ENCODE data around the gene TNNI3.

TNNI3 gene

GRCh38 chr19:55146078-55146704, 11.3 kb downstream of the TNNI3 start:
- peak; percentile 83 for DNase-seq

GRCh38 chr19:55145232-55145631, 12.3 kb downstream of the TNNI3 start:
- DNase-seq, result peak; percentile 36

DNA sequence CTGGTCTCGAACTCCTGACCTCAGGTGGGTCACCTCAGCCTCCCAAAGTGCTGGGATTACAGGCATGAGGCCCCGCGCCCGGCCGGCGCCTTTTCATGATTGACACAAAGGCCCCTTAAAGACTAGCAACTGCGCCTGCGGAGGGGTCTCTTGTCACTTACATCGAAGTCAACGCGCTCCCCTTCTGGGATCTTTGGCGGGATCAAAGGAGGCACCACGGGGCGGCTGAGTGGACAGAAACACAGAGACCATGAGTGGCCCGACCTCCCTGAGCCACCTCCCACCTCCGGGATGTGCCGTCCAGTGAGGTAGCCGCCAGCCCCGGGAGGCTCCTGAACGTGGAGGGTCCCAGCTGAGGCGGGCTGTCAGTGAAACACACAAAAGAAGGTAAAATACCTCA, 15.8 kb downstream of the TNNI3 start:
- DNase-seq, result no peak

DNA sequence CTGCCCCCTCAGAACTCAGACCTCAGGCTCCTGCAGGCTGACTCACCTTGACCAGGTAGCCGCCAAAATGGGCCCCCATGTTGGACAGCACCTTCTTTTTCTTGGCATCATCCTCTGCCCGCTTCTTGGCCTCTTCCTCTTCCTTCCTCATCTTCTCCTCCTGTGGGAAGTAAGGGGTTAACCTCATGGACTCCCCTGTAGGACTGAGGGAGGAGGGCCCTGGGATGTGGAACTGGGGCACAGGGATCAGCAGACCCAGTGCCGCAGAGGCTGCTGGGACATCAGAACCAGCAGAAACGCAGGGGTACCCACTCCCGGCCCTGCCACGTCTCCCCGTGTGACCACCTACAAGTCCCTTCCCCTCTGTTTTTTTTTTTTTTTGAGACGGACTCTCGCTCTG, 19.6 kb downstream of the TNNI3 start:
- DNase-seq, result no peak

GRCh38 chr19:55136399-55137102, 21.0 kb downstream of the TNNI3 start:
- no peak for DNase-seq

DNA sequence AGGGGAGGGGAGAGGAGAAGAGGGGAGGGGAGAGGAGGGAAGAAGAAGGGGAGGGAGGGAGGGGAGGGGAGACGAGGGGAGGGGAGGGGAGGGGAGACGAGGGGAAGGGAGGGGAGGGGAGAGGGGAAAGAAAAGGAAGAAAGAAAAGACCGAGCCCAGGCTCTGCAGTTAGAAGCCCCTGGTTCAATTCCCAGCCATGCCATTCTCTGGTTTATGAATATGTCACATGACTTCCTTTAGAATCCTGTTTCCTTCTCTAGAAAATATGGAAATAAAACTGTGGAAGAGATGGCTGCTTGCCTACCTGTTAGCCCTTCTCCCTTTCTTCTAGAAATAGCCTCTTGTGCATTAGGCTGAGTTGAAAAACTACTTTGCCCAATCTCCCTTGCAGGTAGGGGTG, 22.8 kb downstream of the TNNI3 start:
- no peak for DNase-seq

DNA sequence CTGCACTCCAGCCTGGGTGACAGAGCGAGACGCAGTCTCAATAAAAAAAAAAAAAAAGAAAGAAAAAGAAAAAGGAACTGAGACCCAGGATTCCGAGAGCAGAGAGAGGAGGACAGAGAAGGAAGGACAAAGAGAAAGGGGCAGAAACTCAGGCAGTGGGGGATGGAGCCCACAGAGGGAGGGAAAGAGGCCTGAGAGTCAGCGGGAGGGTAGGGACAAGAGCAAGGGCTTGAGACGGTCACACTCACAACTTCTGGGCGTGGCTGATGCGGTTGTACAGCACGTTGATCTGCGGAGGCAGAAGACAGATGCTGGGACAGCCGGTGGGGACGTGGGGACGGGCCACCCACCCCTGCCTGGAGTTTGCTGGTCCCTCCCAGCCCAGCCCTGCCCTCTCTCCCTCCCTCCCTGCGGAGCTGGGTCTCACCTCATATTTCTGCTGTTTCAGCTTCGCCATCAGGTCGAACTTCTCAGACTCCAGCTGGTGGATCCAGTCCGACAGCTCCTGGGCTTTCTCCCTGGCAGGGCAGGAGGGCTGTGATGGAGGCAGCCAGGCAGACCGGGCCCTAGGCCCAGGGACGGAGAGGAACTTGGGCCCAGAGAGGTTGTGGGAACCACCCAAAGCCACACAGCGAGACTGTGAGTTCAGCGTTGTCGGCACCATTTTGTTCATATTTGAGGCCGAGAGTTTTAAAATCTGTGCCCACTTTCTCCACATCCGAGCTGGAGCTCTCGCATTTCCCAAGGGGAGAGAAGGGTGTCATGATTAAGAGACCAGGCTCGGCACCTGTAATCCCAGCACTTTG, 23.7 kb downstream of the TNNI3 start:
- DNase-seq, result peak; percentile 53

DNA sequence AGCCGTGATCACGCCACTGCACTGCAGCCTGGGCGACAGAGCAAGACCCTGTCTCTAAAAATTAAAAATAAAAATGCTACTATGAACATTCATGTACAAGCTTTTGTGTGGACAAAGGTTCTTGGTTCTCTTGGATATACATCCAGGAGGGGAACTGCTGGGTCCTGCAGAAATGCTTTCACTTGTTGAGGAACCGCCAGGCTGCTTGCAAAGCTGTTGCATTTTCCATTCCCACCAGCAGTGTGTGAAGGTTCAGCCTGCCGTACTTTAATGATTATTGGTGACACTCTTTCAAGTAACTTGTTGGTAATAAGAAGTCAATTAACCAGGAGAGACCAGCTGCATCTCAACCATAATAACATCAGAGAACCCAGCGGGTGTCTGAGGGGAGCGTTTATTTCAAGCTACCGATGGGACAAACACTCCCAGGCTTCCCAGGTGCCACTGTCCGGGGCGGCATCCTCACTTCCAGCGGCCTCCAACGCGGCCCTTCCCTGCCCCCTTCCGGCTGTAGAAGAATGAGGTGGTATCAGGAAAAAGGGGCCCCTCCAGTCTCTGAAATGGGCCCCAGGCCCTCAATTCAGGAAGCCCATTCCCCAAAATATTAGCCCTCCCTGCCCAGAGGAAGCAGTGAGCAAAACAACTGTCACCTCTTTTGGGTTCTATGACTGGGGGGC, 24.9 kb downstream of the TNNI3 start:
- peak; percentile 43 for DNase-seq

GRCh38 chr19:55131421-55131820, 26.1 kb downstream of the TNNI3 start:
- no peak for DNase-seq

DNA sequence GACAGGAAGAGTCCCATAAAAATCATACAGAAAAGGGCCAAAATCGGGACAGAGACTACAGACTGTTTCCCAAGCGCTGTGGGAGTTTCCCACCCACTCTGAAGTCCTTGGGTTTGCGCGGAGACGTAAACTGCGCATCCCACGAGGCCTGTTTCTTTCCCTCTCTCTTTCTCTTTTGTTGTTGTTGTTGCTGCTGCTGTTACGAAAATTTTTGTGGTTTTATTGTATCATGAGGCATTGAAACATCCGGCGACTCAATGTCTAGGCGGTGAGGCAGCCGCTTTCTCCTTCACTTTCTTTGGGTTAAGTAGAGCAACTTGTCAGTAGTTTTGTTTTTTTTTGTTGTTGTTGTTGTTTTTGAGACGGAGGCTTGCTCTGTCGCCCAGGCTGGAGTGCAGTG, 38.5 kb downstream of the TNNI3 start:
- peak; percentile 50 for DNase-seq

DNA sequence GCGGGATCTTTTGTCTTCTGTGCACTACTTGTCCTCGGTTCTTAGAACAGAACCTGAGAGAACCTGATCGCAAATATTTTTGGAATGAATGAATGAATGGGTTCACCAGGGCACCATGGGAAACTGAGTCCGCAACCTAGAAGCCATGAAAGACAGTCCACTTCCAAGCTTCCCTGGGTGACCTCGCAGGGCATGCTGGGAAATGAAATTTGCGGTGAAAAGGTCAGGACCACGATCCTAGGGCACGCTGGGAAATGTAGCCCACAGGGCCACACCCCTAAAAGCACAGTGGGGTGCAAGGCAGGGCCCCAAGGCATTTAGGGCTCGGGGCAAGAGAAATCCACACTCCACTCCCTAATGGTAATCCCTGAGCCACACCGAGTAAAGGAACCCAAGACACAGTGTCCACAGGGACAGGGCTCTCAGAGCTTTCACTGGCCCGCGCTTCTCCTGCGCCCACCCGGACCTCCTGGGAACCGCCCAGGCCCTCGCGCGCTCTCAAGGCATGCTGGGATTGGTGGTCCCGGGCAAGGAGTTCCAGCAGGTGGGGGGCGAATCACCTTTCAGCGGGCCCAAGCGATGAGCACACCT, 39.0 kb downstream of the TNNI3 start:
- peak; percentile 84 for DNase-seq

GRCh38 chr19:55117663-55118391, 39.7 kb downstream of the TNNI3 start:
- DNase-seq, result peak; percentile 100

- peak; percentile 17 for DNase-seq
Observed at GRCh38 chr19:55116859-55117662, 40.5 kb downstream of the TNNI3 start, which contains the start of gene PPP1R12C. Gene PPP1R12C (minus strand): TSS chr19:55117637. CDS start chr19:55117543, 94 bp downstream.

DNA sequence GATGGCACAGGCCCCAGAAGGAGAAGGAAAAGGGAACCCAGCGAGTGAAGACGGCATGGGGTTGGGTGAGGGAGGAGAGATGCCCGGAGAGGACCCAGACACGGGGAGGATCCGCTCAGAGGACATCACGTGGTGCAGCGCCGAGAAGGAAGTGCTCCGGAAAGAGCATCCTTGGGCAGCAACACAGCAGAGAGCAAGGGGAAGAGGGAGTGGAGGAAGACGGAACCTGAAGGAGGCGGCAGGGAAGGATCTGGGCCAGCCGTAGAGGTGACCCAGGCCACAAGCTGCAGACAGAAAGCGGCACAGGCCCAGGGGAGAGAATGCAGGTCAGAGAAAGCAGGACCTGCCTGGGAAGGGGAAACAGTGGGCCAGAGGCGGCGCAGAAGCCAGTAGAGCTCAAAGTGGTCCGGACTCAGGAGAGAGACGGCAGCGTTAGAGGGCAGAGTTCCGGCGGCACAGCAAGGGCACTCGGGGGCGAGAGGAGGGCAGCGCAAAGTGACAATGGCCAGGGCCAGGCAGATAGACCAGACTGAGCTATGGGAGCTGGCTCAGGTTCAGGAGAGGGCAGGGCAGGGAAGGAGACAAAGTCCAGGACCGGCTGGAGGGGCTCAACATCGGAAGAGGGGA, 41.2 kb downstream of the TNNI3 start:
- DNase-seq, result peak; percentile 81

DNA sequence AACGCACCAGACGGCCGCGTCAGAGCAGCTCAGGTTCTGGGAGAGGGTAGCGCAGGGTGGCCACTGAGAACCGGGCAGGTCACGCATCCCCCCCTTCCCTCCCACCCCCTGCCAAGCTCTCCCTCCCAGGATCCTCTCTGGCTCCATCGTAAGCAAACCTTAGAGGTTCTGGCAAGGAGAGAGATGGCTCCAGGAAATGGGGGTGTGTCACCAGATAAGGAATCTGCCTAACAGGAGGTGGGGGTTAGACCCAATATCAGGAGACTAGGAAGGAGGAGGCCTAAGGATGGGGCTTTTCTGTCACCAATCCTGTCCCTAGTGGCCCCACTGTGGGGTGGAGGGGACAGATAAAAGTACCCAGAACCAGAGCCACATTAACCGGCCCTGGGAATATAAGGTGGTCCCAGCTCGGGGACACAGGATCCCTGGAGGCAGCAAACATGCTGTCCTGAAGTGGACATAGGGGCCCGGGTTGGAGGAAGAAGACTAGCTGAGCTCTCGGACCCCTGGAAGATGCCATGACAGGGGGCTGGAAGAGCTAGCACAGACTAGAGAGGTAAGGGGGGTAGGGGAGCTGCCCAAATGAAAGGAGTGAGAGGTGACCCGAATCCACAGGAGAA, 42.0 kb downstream of the TNNI3 start:
- DNase-seq, result peak; percentile 43

DNA sequence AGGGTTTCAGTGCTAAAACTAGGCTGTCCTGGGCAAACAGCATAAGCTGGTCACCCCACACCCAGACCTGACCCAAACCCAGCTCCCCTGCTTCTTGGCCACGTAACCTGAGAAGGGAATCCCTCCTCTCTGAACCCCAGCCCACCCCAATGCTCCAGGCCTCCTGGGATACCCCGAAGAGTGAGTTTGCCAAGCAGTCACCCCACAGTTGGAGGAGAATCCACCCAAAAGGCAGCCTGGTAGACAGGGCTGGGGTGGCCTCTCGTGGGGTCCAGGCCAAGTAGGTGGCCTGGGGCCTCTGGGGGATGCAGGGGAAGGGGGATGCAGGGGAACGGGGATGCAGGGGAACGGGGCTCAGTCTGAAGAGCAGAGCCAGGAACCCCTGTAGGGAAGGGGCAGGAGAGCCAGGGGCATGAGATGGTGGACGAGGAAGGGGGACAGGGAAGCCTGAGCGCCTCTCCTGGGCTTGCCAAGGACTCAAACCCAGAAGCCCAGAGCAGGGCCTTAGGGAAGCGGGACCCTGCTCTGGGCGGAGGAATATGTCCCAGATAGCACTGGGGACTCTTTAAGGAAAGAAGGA, 42.9 kb downstream of the TNNI3 start:
- DNase-seq, result no peak

DNA sequence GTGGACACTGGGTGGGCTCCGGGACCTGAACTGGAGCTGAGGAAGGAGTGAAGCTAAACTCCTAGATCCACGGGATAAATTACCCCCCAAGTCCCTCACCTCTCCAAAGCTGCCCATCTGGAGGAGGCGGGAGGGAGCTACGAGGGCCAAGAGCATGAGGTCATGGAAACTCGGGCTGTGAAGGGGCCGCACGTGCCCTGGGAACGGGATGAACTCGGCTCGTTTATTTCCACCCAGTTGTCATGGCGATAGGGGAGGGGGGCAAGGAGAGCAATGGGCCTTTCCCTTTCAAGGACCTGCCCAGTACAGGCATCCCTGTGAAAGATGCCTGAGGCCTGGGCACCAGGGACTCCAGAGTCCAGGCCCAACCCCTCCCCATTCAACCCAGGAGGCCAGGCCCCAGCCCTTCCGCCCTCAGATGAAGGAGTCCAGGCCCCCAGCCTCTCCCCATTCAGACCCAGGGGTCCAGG, 43.9 kb downstream of the TNNI3 start:
- DNase-seq, result peak; percentile 21

DNA sequence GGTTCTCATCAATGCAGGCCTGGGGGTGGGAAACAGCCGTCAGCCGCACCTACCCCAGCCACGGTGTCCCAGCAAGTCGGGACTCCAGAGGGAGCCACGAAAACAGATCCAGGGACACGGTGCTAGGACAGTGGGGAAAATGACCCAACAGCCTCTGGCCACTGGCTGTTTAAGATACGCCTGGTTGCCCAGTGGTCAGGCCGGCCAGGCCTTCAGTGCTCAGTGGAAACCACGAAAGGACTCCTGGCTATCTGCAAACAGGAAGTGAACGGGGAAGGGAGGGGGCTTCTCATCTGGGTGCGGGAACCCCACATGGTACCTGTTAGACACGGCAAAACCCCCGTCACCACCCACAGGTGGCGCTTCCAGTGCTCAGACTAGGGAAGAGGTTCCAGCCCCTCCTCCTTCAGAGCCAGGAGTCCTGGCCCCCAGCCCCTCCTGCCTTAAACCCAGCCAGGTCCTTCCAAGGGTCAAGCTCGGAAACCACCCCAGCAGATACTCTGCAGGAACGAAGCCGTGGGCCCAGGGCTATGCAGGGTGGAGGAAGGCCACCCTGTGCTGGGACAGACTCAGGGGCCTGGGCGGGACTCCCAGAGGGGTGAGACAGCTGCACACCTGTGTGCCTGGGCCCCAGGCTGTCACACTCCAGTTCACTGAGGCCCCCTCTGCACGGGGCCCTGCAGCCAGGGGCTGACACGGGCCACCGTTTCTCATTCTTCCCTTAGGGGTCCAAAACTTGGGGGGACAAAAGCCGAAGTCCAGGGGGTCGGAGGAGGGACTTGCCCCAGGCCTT, 44.6 kb downstream of the TNNI3 start:
- no peak for DNase-seq

DNA sequence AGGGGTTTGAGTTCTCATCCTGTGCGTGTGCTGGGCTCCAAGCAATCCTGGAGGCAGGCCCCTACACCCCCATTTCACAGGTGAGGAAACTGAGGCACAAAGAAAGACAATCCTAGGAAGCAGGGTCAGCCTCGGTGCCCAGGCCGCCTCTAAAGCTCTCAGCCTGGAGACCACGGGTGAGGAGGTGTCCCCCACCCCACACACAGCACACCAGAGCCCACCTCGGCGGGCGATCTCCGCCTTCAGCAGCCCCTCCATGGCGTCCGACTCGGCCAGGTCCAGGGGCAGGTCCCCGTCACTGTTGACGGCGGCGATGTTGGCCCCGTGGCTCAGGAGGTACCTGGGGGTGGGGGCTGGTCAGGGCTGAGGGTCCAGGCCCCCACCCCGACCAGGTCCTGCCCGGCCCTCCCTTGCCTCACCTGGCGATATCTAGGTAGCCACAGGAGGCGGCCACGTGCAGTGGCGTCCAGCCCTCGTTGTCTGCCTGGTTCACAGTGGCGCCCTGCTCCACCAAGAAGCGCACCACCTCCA, 45.2 kb downstream of the TNNI3 start:
- DNase-seq, result no peak
